Measurements from ENCODE around the gene PTCSC3. TPM values are rescaled to one million over a fixed set of nuclear protein-coding genes. Genes with fewer than 3 reads are reported as not detected.
A peak's percentile ranks its signal among the peaks of the same experiment; 100 is the strongest.

PTCSC3 gene
- total RNA-seq, 2 donors from 2014 or later: not detected

DNA sequence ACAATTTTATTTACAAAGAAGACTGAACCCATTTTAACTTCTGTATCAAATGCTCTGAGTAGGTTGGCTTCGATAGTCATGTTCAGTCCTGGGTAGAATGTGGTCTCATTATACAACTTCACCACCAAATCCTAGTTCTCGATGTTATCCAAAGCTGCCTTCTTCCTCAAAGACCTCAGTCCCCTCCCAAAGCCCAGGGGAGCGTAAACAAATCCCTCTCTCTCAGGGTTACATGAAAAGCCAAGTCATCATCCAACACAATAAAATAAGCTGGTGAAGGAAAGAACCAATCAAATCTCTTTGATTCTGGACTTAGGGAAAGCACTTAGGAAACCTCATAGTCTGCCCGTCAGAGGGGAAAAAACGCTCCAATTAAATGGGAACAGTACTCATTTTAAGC, 9.1 kb downstream of the PTCSC3 start:
- H3K36me3 ChIP-seq: no peaks in the 10 kb centered on the region
- no peaks in the 10 kb centered on the region for H3K4me1 ChIP-seq
- H3K27me3 ChIP-seq: no peaks in the 10 kb centered on the region
- H3K27ac ChIP-seq: no peak overlapping the region
- DNase-seq: no peak
- H3K9ac ChIP-seq (ENCODE audit: low read depth in 2 of 2, low read length in 2 of 2): no peak overlapping the region
- H3K4me3 ChIP-seq: no peak overlapping the region
- intact Hi-C loops (cut with DNase I): no loop called here
- TF ChIP-seq, protein P1, sequence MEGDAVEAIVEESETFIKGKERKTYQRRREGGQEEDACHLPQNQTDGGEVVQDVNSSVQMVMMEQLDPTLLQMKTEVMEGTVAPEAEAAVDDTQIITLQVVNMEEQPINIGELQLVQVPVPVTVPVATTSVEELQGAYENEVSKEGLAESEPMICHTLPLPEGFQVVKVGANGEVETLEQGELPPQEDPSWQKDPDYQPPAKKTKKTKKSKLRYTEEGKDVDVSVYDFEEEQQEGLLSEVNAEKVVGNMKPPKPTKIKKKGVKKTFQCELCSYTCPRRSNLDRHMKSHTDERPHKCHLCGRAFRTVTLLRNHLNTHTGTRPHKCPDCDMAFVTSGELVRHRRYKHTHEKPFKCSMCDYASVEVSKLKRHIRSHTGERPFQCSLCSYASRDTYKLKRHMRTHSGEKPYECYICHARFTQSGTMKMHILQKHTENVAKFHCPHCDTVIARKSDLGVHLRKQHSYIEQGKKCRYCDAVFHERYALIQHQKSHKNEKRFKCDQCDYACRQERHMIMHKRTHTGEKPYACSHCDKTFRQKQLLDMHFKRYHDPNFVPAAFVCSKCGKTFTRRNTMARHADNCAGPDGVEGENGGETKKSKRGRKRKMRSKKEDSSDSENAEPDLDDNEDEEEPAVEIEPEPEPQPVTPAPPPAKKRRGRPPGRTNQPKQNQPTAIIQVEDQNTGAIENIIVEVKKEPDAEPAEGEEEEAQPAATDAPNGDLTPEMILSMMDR (IDR thresholded peaks at IDR 0.05): no peak
- no peaks in the 10 kb centered on the region for H3K9me3 ChIP-seq

DNA sequence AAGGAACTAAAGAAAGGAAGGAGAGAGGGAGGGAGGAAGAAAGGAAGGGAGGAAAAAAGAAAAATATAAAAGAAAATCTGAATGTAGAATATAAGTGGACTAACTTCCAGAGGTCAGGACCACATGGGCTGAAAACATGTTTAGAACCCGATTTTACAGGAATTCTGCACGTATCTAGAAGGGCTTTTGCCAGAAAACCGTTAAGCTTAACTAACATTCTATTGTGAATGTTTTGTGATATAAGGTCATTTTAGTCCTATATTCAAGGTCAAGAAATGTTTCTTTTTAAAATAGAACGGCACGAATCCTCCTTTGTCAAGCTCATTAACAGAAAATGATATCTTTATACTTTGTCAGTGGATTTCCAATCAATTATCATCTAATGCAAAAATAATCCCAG, 13.1 kb downstream of the PTCSC3 start:
- H3K9me3 ChIP-seq: no peaks in the 10 kb centered on the region
- H3K27ac ChIP-seq: no peak overlapping the region
- no peak overlapping the region for H3K4me3 ChIP-seq

DNA sequence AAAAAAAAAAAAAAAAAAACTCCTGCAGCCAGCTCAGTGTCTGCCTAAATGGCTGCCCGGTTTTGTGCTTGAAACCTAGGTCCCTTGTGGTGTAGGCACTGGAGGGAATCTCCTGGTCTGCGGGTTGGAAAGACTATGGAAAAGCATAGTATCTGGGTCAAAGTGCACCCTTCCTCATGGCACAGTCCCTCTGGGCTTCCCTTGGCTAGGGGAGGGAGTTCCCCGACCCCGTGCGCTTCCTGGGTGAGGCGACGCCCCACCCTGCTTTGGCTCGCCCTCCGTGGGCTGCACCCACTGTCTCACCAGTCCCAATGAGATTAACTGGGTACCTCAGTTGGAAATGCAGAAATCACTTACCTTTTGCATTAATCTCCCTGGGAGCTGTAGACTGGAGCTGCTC, 14.3 kb downstream of the PTCSC3 start:
- DNase-seq: peak; percentile 22
- TF ChIP-seq, protein P1 (IDR thresholded peaks at IDR 0.05): no peak
- no peaks in the 10 kb centered on the region for H3K36me3 ChIP-seq
- H3K9me3 ChIP-seq: no peaks in the 10 kb centered on the region
- H3K27me3 ChIP-seq: no peaks in the 10 kb centered on the region
- no peak overlapping the region for H3K4me3 ChIP-seq
- intact Hi-C loops (cut with DNase I): no loop called here
- H3K9ac ChIP-seq (ENCODE audit: low read depth in 2 of 2, low read length in 2 of 2): no peak overlapping the region
- no peak overlapping the region for H3K27ac ChIP-seq
- H3K4me1 ChIP-seq: no peaks in the 10 kb centered on the region

More for the DNA sequence above, 13.1 kb downstream of the PTCSC3 start:
- intact Hi-C loops (cut with DNase I): no loop called here
- no peaks in the 10 kb centered on the region for H3K4me1 ChIP-seq
- no peak overlapping the region for H3K9ac ChIP-seq (ENCODE audit: low read depth in 2 of 2, low read length in 2 of 2)
- no peaks in the 10 kb centered on the region for H3K36me3 ChIP-seq
- DNase-seq: no peak
- H3K27me3 ChIP-seq: no peaks in the 10 kb centered on the region
- TF ChIP-seq, protein P1 (IDR thresholded peaks at IDR 0.05): no peak

DNA sequence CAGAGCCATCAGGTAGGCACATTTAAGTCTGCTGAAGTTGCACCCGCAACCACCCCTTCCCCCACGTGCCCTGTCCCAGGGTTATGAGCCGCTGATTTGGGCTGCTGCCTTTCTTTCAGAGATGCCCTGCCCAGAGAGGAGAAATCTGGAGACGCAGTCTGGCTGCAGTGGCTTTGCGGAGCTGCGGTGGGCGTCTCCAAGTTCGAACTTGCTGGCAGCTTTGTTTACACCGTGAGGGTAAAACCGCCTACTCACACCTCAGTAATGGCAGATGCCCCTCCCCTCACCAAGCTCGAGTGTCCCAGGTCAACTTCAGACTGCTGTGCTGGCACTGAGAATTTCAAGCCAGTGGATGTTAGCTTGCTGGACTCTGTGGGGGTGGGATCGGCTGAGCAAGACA, 14.7 kb downstream of the PTCSC3 start:
- Histone ChIP-seq H3K9ac (ENCODE audit: low read depth in 2 of 2, low read length in 2 of 2) (no peak overlapping the region), H3K4me3 (no peak overlapping the region), H3K4me1 (no peaks in the 10 kb centered on the region), H3K9me3 (no peaks in the 10 kb centered on the region), H3K27me3 (no peaks in the 10 kb centered on the region), H3K27ac (no peak overlapping the region), H3K36me3 (no peaks in the 10 kb centered on the region)
- peak; percentile 19 for DNase-seq
- TF ChIP-seq, protein P1 (IDR thresholded peaks at IDR 0.05): no peak
- intact Hi-C loops (cut with DNase I): no loop called here

DNA sequence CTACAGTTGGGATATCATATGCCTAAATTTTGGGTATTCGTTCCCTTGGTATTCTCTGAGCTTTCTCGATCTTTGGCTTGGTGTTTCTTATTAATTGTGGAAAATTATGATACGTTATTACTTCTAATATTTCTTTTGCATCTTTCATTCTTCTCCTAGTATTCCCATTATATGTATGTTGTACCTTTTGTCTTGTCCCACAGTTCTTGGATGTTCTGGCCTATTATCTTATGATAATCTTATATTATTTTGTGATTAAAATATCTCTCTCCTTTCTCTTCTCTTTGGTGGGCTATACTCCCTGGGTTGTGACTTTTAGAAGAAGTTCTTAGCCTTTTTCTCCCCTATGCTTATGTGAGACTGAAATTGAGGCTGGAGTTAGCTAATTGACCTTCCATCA, 25.2 kb downstream of the PTCSC3 start:
- no peaks in the 10 kb centered on the region for H3K36me3 ChIP-seq
- no peak overlapping the region for H3K4me3 ChIP-seq
- no peak overlapping the region for H3K9ac ChIP-seq (ENCODE audit: low read depth in 2 of 2, low read length in 2 of 2)
- H3K27me3 ChIP-seq: no peaks in the 10 kb centered on the region
- intact Hi-C loops (cut with DNase I): no loop called here
- no peaks in the 10 kb centered on the region for H3K4me1 ChIP-seq
- no peak for DNase-seq
- H3K9me3 ChIP-seq: no peaks in the 10 kb centered on the region
- no peak overlapping the region for H3K27ac ChIP-seq
- TF ChIP-seq, protein P1 (IDR thresholded peaks at IDR 0.05): no peak

DNA sequence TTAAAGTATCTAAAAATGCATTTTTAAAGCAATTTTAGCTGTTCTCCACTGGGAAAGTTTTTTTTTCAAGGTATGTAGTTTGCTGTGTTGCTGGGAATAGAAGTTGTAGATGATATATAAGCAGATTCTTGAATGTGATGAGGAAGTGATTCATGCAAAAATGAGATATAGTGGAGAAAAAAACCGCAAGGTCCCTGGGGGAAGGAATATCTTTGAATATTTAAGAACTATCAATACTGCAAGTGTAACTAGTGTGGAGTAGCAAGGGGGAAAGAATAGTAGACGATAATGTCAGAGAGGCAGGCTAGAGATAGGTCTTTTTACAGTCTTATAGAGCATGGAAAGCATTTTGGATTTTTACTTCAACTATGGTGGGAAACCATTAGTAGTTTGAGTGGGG, 42.5 kb downstream of the PTCSC3 start:
- no peaks in the 10 kb centered on the region for H3K36me3 ChIP-seq
- intact Hi-C loops (cut with DNase I): no loop called here
- H3K4me3 ChIP-seq: no peak overlapping the region
- DNase-seq: no peak
- H3K9me3 ChIP-seq: no peaks in the 10 kb centered on the region
- no peaks in the 10 kb centered on the region for H3K4me1 ChIP-seq
- TF ChIP-seq, protein P1 (IDR thresholded peaks at IDR 0.05): no peak
- H3K27ac ChIP-seq: no peak overlapping the region
- no peaks in the 10 kb centered on the region for H3K27me3 ChIP-seq
- H3K9ac ChIP-seq (ENCODE audit: low read depth in 2 of 2, low read length in 2 of 2): no peak overlapping the region
